Measurements from ENCODE around the gene INTS14.

DNA sequence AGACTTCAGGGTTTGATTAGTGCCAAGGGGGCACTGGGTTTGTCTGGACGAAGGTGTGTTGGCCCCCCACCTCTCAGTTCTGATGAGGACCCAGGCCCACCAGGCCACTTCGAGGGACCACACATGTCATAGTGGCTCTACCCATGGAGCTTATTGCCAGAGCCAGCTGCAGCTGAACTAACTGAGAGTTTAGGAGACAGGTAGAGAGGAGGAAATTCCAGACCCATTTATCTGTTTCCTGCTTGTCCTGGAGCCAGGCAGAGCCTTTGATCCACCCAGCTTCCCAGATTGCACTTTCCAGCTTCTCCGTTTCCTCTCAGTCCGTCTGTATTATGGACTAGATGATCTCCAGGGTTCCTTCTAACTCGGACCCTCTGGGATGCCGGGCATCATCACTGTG lies 31.7 kb upstream of the INTS14 start:
- TF ChIP-seq CTCF (conservative IDR thresholded peaks at IDR 0.05) (no peak), EZH2 (IDR thresholded peaks at IDR 0.05; ENCODE audit: low read depth) (no peak)

Measured in PC-9 (cell line).